Stimulated activated CD4-positive, alpha-beta T cell treated with anti-CD3 and anti-CD28 coated beads, TNF-alpha, amount 100 ng/mL, for 1 hour (primary cell): Measurements from ENCODE around the gene ASPM.
"Not testable (repeated sequence)": the region's sequence is repeated elsewhere in the genome, so short reads cannot be mapped to it uniquely, and the experiment has no call there.

ENCODE experiments used
- DNase-seq, 3 donors: peaks; one replicate each; pipeline ENCODE4 v3.0.0-alpha.2; 2020; ENCODE audit warnings: low read depth in 3 of 3, low spot score in 1 of 3

ASPM gene

GRCh38 chr1:197145446-197146024 lies 934 bp downstream of the ASPM start:
- no peak for DNase-seq

GRCh38 chr1:197144570-197145325 lies 1.7 kb downstream of the ASPM start:
- DNase-seq, result no peak

DNA sequence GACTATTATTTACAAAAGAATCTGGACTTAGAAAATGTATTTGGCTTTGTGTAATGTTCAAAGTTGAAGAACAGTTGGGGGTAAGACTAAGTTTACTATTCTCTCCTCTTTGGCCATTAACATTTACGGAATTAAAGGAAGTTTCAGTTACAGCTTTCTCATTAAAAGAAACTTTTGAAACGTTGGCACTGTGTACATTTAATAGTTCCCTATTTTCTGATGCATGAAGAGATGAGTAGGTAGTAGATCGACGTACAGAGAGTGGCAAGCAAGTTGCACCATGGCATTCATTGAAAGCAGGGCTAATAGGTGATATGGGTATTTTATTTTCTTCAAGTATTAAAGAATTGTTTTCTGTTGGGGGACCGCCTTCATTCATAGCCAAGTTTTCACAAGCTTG lies 3.2 kb downstream of the ASPM start:
- DNase-seq, result no peak

DNA sequence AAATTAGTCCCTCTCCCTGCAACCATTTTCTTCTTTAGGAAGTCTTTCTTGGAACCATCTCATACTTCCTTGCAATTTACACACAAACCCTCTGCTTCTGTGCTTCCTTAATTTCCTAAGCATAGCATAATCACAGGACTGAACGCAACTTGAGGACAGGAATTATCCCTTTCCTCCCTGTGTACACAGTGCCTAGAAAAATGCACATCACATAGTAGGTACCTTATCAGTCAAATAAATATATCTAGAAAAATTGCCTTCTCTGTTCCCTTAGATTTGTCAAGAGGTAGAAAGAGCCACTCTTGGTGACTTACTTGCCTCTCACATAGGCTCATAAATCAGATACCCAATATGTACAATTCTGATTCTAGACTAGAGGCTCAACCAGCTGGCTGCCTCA lies 4.9 kb downstream of the ASPM start:
- no peak for DNase-seq

DNA sequence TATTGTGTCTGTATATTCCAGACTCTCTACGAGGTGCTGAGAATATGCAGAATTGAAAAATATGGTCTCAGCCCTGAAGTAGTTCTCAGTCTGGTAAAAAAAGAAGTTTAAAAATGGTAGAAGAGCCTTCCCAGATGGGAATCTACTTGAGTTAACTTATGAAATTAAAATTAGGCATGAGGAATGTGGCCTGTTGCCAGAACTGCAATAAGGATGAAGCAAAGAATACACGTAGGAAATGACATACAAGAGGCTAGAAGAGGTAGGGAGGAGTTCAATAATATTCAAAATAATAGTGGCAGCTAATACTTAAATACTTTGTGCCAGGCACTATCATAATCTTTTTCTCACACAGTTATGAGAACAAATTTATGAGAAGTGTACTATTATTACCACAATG lies 6.3 kb downstream of the ASPM start:
- no peak for DNase-seq

GRCh38 chr1:197139169-197139568 lies 7.3 kb downstream of the ASPM start:
- DNase-seq, result no peak

- no peak for DNase-seq
Measured at GRCh38 chr1:197137322-197137721, 9.1 kb downstream of the ASPM start.

- DNase-seq, result no peak
Measured at GRCh38 chr1:197130677-197131304, 15.7 kb downstream of the ASPM start.

GRCh38 chr1:197129698-197130097 lies 16.8 kb downstream of the ASPM start:
- DNase-seq, result no peak

GRCh38 chr1:197127246-197127912 lies 19.1 kb downstream of the ASPM start:
- DNase-seq, result no peak

DNA sequence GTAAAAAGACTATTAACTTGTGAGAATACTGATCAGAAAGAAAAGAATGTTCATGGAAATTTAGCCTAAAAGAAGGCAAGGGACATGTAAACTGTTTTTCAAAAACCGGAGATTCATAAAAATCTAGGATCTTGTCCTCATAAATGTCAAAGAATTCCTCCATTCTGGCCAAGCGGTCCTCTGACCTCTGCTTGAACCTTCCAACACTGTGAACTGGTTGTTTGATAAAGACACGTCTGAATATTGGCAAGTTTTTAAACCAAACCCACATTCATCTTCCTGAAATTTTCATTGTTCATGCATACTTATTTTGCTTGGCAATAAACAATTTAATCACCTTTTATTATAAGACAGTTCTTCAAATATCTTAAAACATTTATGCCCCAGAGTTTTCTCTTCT lies 19.8 kb downstream of the ASPM start:
- DNase-seq, result no peak

- DNase-seq, result no peak
Measured at GRCh38 chr1:197124376-197124775, 22.1 kb downstream of the ASPM start.

- no peak for DNase-seq
Measured at GRCh38 chr1:197116156-197116555, 30.3 kb downstream of the ASPM start.

- DNase-seq, result no peak
Measured at GRCh38 chr1:197106869-197107268, 39.6 kb downstream of the ASPM start.

GRCh38 chr1:197103300-197103699 lies 43.2 kb downstream of the ASPM start:
- DNase-seq, result no peak

DNA sequence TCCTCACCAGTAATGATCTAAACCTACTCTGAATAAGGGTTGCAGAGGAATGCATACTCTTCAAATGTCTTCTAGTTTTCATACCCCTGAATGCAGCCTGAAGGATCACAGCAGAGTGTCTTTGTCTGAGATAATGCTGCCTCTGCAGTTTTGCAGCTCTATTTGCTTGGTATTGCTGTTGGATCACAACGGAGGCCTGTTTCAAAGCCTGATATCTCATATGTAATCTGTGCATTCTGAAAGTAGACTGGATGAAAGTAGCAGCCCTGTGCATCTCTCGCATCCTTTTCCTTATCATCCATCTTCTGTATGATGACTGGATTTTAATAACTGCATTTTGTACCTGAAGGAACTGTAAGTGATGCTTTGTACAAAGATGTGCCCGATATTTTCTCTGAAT lies 44.5 kb downstream of the ASPM start:
- DNase-seq, result no peak

DNA sequence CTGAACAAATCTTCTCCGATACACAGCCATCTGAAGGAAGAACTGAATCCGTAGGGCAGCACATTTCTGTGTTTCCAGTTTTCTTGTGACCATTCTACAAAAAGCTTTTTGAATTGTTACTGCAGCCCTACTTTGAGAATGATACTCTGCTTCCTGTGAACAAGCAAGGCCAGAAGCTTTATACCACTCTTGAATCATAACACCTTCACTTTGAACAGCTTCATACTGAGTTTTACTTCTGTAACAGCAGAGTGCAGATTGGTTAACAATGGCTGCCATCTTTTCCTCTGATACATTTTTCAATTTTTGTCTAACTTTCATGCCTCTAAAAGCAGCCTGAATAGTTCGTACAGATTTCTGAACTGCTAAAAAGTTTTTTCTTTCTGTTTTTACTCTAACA lies 45.8 kb downstream of the ASPM start:
- DNase-seq, result no peak

DNA sequence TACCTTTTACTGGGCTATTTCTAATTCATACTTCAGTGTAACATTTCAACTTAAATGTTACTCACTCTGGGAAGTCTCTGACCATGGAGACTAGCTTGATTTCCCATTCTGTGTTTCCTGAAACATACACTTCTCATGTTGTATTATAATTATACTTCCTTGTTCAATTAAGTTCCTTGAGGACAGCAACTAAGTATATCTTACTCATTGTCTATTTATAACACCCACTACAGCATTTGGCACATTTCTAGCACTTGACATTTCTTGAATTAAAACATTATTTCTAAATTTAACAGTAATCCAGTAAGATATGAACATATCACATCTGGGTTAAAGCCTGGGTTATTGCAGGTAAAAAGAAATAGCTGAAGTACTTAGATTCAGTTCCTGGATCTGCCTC lies 47.0 kb downstream of the ASPM start:
- no peak for DNase-seq

GRCh38 chr1:197096971-197097370 lies 49.5 kb downstream of the ASPM start:
- DNase-seq, result not testable (repeated sequence)

- DNase-seq, result no peak
Measured at GRCh38 chr1:197096137-197096536, 50.3 kb downstream of the ASPM start.

GRCh38 chr1:197093226-197093885 lies 53.1 kb downstream of the ASPM start:
- DNase-seq, result no peak
